ENCODE data around the gene MOGAT3.

MOGAT3 gene

GRCh38 chr7:101170617-101171441 lies 30.0 kb downstream of the MOGAT3 start:
- no peak for DNase-seq

DNA sequence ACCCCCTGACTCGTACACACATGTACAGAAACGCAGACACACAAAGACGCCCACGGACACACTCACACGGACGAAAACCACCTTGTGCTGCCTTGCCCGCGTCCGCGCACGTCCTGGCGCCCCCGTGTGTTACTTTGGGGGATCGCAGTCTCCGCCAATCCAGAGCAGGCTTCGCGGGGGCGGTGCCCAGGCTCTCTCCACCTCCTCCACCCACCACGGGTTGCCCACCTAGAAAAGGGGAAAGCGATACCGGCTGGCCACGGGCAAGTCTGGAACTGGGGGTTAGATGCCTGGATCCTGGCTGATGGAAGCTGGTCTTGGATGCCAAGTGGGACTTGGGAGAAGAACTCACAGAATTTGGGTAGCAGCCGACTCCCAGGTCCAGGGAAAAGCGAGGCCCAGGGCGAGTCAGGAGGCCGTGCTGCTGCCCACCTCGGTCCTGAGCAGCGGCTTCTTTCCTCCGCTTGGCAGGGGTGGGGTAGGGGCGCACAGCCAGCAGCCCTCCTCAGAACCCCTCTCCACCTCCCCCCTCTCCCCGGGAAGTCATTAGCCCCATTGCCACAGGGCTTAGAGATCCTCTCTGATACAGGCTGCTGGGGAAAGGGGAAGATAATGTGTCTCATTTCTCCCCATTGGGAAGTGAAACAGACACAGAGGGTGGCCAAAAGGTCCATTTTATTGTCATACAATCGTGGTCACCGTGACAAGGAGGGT lies 30.8 kb downstream of the MOGAT3 start:
- DNase-seq = peak; percentile 62

DNA sequence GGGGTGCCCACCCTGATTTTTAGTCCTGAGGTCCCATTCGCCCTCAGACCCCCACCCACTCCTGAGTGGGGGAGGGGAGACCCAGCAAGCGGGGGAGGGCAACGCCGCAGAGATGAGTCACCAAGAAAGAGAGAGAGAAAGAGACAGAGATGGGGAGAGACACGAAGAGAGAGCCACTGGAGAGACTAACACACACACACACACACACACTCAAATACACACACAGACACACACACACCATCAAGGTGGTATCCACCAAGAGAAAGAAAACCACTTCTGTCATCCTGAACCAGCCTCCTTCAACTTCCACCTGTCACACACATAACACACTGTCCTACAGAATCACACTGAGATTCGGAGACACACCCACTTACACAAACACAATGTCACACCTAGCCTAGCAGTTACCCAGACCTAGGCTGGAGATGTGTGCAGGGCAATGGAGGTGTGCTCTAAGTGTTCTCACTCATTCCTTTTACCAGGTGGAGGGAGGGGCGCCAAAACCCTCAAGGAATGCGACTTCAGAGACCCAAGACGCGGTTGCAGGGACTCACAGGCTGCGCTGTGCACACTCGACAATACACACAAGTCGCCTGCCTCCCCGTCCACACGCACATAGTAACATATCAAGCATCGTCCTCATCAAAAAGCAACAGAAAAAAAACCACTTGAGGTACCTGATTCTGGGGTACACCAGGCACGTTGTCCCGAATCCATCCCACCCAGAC lies 31.6 kb downstream of the MOGAT3 start:
- no peak for DNase-seq

GRCh38 chr7:101168412-101169049 lies 32.3 kb downstream of the MOGAT3 start:
- no peak for DNase-seq

- no peak for DNase-seq
Observed at GRCh38 chr7:101167645-101168411, 33.0 kb downstream of the MOGAT3 start.

DNA sequence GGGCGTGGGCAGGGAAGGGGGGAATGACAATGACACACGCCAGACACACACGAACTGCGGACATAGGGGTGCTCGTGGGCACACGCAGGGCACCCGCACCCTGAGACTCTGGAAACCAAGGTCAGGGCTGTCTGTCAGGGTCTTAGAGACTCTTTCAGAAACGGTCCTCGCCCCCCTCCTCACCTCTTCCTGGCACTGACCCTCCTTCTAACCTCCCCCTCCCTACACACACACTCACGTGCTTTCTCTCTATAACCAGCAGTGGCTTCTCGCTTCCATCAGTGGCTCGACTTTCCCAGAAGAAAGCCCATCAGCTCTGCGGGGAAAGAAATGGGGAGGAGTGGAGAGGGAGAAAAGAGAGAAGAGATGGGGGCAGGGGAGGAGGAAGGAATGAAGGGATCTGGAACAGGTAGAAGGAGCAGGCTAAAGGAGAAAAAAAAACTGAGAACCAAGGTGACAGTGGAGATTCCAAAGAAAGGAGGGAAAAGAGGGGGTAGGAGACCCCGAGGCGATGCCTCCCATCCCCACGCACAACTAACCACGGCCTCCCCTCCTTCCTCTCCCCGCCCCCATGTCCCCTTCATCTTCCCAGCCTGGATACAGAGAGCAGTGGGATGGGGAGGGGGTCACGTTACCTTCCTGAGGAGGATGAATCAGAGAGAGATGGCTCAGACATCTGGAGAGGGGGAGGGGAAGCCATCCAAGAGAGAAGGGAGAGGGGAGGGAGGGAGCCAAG lies 33.8 kb downstream of the MOGAT3 start:
- DNase-seq = no peak

DNA sequence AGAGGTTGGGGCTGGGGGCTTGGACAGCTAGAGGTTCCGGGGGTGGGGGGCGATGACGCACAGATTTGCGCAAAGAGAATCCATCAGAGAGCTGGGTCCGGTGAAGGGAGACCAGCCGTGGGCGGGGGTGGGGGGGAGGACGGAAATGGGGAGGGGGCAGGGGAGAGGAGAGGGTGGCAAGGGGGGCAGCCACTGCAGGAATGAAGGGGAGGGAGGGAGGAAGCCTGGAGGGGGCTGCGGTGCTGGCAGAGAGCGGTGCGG lies 34.3 kb downstream of the MOGAT3 start:
- no peak for DNase-seq

DNA sequence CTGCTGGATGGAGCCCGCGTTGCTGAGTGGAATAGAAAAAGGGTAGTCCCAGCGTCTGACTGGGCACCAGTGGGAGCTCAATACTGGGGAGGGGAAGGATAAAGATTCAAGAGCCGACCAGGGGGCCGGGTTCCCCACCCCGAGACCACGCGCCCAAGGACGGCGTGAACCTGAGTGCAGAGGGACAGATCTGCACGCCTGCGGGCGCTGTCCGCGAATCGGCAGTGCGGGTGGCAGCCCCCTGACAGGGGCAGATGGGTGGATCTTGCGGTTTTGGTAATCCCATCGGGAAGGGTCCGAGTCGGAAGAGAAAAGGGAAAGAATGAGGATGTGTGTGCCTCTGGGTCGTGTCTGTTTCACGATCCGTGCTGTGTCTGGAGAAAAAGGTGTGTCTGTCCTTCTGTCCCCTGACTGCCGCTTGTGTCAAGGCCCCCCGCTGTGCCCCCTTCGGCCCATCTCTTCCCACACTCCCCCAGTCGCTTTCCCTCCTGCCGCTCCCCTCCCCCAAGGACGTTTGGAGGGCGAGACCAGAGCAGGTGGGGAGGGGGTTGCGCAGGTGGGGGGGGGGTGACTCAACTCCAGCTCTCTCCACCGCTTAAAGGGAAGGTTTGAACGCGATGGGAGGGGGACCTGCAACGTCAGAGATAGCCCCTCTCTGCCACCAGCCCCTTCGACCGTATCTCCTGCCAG lies 34.7 kb downstream of the MOGAT3 start:
- no peak for DNase-seq

- peak; percentile 90 for DNase-seq
Observed at GRCh38 chr7:101165075-101165957, 35.5 kb downstream of the MOGAT3 start, which contains the start of gene VGF. VGF (minus strand) TSS chr7:101165569; CDS start chr7:101164843, 726 bp downstream.

DNA sequence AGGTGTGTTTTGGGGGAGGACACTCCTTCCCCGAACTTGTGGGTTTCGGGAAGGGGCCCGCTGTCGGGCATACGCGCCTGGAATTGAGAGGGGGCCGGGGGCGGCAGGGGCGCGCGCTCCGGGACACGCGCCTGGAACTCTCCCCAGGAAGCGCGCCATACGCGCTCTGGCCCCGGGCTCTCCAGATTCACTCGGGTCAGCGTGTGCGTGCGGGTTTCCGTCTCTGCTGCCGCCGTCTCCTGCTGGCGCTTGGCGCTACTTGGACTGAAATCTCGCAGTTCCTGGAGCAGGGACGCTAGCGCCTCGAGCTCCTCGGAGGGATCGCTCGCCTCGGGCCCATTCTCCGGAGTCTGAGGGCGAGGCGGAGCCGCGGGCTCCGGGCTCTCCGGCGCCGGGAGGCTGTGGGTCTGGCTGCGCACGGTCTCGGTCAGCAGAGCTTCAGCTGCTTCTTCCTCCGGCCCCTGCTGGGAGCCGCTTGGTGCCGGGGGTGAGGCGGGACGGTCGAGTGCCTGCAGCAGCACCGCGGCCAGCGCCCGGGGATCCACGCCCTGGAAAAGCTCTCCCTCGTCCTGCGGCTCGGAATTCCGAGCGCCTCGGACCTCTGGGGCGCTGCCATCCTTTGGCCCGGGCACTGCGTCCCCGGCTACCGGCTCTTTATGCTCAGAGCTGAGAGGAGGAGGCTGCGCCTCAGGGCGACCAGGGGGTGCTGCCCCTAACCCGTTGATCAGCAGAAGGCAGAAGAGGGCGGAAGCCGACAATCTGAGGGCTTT lies 36.6 kb downstream of the MOGAT3 start:
- no peak for DNase-seq

GRCh38 chr7:101163279-101164070 lies 37.4 kb downstream of the MOGAT3 start:
- DNase-seq = no peak

GRCh38 chr7:101162551-101163278 lies 38.1 kb downstream of the MOGAT3 start:
- no peak for DNase-seq

DNA sequence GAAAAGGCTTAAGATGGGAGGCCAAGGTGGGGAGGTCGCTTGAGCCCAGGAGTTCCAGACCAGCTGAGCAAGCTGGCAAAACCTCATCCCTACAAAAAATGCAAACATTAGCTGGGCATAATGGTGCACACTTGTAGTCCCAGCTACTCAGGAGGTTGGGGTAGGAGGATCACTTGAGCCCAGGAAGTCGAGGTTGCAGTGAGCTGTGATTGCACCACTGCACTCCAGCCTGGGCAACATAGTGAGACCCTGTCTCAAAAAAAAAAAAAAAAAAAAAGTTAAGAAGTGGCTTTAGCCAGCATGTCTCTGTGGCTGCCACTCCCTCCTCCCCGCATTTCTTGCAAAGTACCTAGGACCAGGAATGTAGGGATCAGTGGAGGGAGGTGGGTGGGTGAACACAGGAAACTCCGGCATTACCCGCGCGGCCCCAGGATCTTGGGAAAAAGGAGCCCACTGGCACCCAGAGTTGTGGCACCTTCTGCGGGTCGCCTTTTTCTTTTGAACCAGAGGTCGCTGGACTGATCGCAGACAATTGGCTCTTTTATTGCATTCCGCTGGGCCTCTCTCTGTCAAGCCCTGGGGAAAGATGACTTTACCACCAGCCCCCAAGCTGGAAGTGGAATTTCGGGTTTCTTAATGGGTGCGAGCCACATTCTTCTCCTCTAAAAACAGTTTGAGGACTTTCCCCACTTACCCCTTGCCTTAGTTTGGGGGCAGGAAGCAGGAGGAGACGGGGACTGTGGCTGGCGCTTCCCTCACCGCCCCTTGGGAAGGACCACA lies 39.0 kb downstream of the MOGAT3 start:
- no peak for DNase-seq

- DNase-seq = no peak
Observed at GRCh38 chr7:101160910-101161309, 39.9 kb downstream of the MOGAT3 start.

GRCh38 chr7:101159696-101160674 lies 40.9 kb downstream of the MOGAT3 start:
- DNase-seq = no peak
